ENCODE results near the gene GNB3. TPM values are rescaled to one million over a fixed set of nuclear protein-coding genes. Genes with fewer than 3 reads are reported as not detected.

Gene GNB3
- total RNA-seq, 1 donor = 1.7 TPM

DNA sequence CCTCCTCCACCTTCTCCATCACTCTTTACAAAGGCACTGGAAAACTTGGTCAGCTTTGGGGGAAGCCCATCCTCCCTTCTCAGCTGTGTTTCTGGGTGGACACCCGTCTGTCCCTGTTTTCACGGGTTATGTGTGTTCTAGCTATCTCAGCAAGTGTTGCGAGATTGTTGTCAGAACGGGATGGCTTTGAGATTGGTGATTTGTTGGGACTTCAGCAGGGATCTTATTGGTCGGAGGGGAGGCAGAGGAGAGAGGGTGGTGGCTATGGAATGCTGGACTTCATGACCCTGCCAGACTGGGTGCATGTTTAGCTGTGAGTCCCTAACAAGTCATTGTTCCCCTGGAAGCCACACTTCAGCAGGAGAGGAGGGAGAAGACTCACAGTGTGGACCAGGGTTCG, 13.3 kb downstream of the GNB3 start:
- no peak overlapping the region for H3K4me3 ChIP-seq (ENCODE audit: low read depth, low read length)

DNA sequence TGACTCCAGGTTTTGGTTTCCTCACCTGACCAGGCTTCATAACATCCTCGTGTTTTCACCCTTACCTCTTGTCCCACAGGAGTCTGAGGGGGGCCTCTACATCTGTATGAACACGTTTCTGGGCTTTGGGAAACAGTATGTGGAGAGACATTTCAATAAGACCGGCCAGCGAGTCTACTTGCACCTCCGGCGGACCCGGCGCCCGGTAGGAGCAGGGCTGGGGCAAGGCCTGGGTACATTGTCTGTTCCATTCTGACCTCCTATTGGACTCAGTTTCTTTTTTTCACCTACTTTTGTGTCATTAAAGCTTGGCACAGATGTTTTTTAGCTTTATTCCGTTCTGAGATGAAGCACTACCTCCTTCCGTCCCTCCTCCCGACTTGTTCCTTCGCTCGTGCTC, 14.6 kb downstream of the GNB3 start:
- TF ChIP-seq, protein P1, sequence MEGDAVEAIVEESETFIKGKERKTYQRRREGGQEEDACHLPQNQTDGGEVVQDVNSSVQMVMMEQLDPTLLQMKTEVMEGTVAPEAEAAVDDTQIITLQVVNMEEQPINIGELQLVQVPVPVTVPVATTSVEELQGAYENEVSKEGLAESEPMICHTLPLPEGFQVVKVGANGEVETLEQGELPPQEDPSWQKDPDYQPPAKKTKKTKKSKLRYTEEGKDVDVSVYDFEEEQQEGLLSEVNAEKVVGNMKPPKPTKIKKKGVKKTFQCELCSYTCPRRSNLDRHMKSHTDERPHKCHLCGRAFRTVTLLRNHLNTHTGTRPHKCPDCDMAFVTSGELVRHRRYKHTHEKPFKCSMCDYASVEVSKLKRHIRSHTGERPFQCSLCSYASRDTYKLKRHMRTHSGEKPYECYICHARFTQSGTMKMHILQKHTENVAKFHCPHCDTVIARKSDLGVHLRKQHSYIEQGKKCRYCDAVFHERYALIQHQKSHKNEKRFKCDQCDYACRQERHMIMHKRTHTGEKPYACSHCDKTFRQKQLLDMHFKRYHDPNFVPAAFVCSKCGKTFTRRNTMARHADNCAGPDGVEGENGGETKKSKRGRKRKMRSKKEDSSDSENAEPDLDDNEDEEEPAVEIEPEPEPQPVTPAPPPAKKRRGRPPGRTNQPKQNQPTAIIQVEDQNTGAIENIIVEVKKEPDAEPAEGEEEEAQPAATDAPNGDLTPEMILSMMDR (IDR thresholded peaks at IDR 0.05; ENCODE audit: insufficient read depth, low read depth, low read length) = no peak
- no peak for DNase-seq (ENCODE audit: low read depth)
- no peak overlapping the region for H3K4me3 ChIP-seq (ENCODE audit: low read depth, low read length)

More for the DNA sequence above, 13.3 kb downstream of the GNB3 start:
- DNase-seq (ENCODE audit: low read depth) = no peak
- TF ChIP-seq, protein P1 (IDR thresholded peaks at IDR 0.05; ENCODE audit: insufficient read depth, low read depth, low read length) = no peak

DNA sequence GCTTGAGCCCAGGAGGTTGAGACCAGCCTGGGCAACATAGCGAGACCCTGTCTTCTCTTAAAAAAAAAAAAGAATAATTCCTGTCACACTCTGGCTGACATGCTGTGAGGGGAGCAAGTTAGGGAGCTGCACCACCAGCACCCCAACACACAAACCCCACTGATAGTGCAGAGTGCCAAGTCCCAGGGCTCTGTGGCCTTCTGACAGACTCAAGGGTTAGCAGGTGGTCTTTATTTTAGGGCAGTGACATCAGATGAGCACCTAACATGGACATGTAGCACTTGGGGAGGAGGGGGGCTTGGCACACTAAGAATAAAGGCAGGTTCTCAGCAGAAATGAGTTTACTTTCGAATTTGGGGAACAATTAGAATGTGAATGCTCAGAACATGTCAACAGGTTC, 18.1 kb downstream of the GNB3 start:
- TF ChIP-seq, protein P1 (IDR thresholded peaks at IDR 0.05; ENCODE audit: insufficient read depth, low read depth, low read length) = no peak
- DNase-seq (ENCODE audit: low read depth) = no peak

DNA sequence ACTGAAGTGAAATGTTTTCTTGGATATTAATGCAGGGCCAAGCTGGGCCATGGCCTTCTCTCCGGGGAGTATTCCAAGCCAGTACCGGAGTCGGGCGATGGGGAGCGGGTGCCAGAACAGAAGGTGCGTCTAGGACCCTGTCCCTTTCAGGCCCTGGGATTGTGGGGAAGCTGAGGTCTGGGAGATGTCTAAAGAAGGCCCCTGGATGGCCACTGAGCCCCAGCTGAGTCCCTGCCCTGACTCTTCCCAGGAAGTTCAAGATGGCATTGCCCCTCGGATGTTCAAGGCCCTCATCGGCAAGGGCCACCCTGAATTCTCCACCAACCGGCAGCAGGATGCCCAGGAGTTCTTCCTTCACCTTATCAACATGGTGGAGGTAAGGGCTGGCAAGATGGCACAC, 19.4 kb downstream of the GNB3 start:
- DNase-seq (ENCODE audit: low read depth) = no peak
- TF ChIP-seq, protein P1 (IDR thresholded peaks at IDR 0.05; ENCODE audit: insufficient read depth, low read depth, low read length) = no peak
- H3K4me3 ChIP-seq (ENCODE audit: low read depth, low read length) = no peak overlapping the region

More for the DNA sequence above, 18.1 kb downstream of the GNB3 start:
- no peak overlapping the region for H3K4me3 ChIP-seq (ENCODE audit: low read depth, low read length)

DNA sequence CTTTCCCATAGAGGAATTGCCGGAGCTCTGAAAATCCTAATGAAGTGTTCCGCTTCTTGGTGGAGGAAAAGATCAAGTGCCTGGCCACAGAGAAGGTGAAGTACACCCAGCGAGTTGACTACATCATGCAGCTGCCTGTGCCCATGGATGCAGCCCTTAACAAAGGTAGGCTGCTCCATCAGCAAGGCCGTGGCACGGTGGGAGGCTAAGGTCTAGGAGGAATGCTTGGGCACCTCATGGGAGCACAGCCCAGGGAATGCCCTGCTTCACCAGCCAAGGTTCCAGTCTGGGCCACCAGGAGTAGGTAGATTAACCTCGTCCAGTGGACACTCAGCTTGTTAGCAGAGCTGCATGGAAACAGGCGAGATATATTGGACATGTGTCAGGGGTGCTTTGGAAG, 20.2 kb downstream of the GNB3 start:
- TF ChIP-seq, protein P1 (IDR thresholded peaks at IDR 0.05; ENCODE audit: insufficient read depth, low read depth, low read length) = no peak
- H3K4me3 ChIP-seq (ENCODE audit: low read depth, low read length) = no peak overlapping the region
- DNase-seq (ENCODE audit: low read depth) = no peak

DNA sequence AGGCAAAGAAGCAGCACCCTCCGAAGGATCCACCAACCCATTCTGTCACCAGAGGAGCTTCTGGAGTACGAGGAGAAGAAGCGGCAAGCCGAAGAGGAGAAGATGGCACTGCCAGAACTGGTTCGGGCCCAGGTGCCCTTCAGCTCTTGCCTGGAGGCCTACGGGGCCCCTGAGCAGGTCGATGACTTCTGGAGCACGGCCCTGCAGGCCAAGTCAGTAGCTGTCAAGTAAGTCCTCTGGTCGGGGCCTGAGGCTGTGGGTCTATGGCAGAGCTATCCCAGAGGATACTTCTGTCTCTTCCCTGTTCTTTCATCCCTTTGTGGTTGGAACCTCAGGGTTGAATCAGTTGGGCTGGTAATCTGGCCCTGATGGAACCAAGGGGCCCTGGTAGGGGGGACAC, 20.7 kb downstream of the GNB3 start:
- no peak overlapping the region for H3K4me3 ChIP-seq (ENCODE audit: low read depth, low read length)
- TF ChIP-seq, protein P1 (IDR thresholded peaks at IDR 0.05; ENCODE audit: insufficient read depth, low read depth, low read length) = no peak
- no peak for DNase-seq (ENCODE audit: low read depth)

DNA sequence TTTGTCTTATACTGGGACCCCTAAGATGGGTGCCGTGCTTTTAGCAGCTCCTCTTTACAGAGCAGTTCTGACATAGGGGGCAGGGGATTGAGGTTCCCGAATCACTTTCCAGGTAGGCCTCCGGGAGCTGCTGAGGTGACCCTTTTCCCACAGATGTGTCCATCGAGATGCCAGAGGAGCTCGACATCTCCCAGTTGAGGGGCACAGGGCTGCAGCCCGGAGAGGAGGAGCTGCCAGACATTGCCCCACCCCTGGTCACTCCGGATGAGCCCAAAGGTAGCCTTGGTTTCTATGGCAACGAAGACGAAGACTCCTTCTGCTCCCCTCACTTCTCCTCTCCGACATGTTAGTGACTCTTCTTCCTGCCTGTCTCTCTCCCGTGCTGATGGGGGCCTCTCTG, 22.3 kb downstream of the GNB3 start:
- no peak overlapping the region for H3K4me3 ChIP-seq (ENCODE audit: low read depth, low read length)
- TF ChIP-seq, protein P1 (IDR thresholded peaks at IDR 0.05; ENCODE audit: insufficient read depth, low read depth, low read length) = no peak
- no peak for DNase-seq (ENCODE audit: low read depth)
